ENCODE measurements around the gene ANKRD13D.

DNA sequence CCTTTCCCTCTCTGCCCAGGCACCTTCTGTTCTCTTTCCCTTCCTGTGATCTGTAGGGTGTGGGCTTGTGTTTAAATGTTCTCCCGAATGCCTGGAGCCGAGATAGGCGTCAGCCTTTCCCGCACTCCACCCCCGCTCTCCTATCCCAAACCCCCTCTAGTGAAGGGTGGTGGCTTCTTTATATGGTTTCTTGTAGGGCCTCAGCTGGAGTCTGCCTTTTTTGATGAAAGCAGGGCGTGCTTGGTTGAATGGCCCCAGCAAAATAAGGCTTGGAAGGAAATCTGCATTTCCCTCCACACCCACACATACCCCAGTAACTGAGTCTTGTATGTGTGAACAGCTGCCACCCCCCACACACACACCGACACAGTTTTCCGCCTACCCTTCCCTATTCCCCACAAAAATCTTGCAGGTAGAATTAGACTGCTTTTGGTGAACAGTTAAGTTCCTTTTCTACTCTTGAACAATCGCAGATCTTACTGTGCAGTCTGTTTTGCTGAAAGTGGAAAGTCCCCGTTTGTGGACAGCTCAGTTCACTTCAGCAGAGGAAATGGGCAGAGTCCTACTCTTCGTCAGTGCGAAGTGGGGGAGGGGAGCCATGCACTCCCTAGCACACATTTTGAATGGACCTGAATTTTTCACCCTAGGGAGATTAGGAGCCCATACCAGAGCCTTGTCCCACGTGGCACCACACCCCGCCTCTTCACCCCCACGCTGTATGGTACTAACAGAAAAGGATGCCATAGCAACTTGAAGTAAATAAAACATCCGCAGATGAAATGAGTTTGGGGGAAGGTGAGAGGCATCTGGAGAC, 48.3 kb upstream of the ANKRD13D start:
- TF ChIP-seq, protein P1, sequence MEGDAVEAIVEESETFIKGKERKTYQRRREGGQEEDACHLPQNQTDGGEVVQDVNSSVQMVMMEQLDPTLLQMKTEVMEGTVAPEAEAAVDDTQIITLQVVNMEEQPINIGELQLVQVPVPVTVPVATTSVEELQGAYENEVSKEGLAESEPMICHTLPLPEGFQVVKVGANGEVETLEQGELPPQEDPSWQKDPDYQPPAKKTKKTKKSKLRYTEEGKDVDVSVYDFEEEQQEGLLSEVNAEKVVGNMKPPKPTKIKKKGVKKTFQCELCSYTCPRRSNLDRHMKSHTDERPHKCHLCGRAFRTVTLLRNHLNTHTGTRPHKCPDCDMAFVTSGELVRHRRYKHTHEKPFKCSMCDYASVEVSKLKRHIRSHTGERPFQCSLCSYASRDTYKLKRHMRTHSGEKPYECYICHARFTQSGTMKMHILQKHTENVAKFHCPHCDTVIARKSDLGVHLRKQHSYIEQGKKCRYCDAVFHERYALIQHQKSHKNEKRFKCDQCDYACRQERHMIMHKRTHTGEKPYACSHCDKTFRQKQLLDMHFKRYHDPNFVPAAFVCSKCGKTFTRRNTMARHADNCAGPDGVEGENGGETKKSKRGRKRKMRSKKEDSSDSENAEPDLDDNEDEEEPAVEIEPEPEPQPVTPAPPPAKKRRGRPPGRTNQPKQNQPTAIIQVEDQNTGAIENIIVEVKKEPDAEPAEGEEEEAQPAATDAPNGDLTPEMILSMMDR (IDR thresholded peaks at IDR 0.05), result no peak
- no peak for TF ChIP-seq POLR2A (IDR thresholded peaks at IDR 0.05)
